22Rv1 (cell line): ENCODE results near the gene IL22RA2.

ENCODE experiments used
- CTCF ChIP-seq: fragments of 450-650 bp; IDR thresholded peaks from 2 replicates; pipeline ENCODE4 v1.5.1; 2017; ENCODE audit warnings: mild to moderate bottlenecking
- ZFX ChIP-seq: fragments of 450-650 bp; IDR thresholded peaks from 2 replicates; pipeline ENCODE4 v1.6.1; 2017; ENCODE audit warnings: antibody characterized with exemption, borderline replicate concordance

- no peak for TF ChIP-seq CTCF
- no peak for TF ChIP-seq ZFX
Observed at GRCh38 chr6:137200288-137200687, 26.8 kb upstream of the IL22RA2 start.
